Loucy (cell line): ENCODE results near the gene MINDY1.

ENCODE experiments used
- H2AFZ ChIP-seq: fragments of 200-600 bp; sonication (generic); 2 replicates; pipeline ENCODE4 v1.6.0; 2016; ENCODE audit warnings: antibody characterized with exemption, mild to moderate bottlenecking, low read length, moderate library complexity
- H3F3A ChIP-seq: fragments of 200-600 bp; 2 replicates; pipeline ENCODE4 v1.6.0; 2016; ENCODE audit warnings: antibody characterized with exemption, low read depth, mild to moderate bottlenecking
- H3K27me3 ChIP-seq: fragments of 200-600 bp; sonication (generic); 2 replicates; pipeline ENCODE4 v1.6.1; 2014; ENCODE audit warnings: low read length, mild to moderate bottlenecking; ENCODE audit not compliant: insufficient read depth, poor library complexity, severe bottlenecking
- H3K36me3 ChIP-seq: fragments of 200-600 bp; sonication (generic); 2 replicates; pipeline ENCODE4 v1.6.1; 2016; ENCODE audit warnings: low read length; ENCODE audit not compliant: insufficient read depth
- H3K4me1 ChIP-seq: fragments of 200-600 bp; sonication (generic); 2 replicates; pipeline ENCODE4 v1.5.1; 2014; ENCODE audit warnings: low read length, mild to moderate bottlenecking; ENCODE audit not compliant: insufficient read depth, poor library complexity, severe bottlenecking
- H3K4me2 ChIP-seq: fragments of 200-600 bp; sonication (generic); 2 replicates; pipeline ENCODE4 v1.6.0; 2014; ENCODE audit warnings: antibody characterized with exemption, low read length, low read depth, mild to moderate bottlenecking; ENCODE audit not compliant: poor library complexity, severe bottlenecking
- H3K4me3 ChIP-seq: fragments of 200-600 bp; sonication (generic); 2 replicates; pipeline ENCODE4 v1.5.1; 2014; ENCODE audit warnings: low read length, mild to moderate bottlenecking, mixed read lengths; ENCODE audit not compliant: poor library complexity, severe bottlenecking
- H3K79me2 ChIP-seq: fragments of 200-600 bp; sonication (generic); 2 replicates; pipeline ENCODE4 v1.6.1; 2014; ENCODE audit warnings: low read length; ENCODE audit not compliant: insufficient read depth
- H3K9ac ChIP-seq: fragments of 200-600 bp; sonication (generic); 2 replicates; pipeline ENCODE4 v1.6.0; 2014; ENCODE audit warnings: mild to moderate bottlenecking, low read depth, low read length, moderate library complexity; ENCODE audit not compliant: poor library complexity, severe bottlenecking
- H3K9me2 ChIP-seq: fragments of 200-600 bp; sonication (generic); replicated peaks from 2 replicates; pipeline ENCODE4 v1.6.1; 2016; ENCODE audit warnings: low read depth, low read length, mixed read lengths
- H3K9me3 ChIP-seq: fragments of 200-600 bp; sonication (generic); 2 replicates; pipeline ENCODE4 v1.6.1; 2014; ENCODE audit warnings: mild to moderate bottlenecking, antibody characterized with exemption, low read length, low read depth; ENCODE audit not compliant: insufficient read depth
- H4K20me1 ChIP-seq: fragments of 200-600 bp; sonication (generic); 2 replicates; pipeline ENCODE4 v1.6.0; 2014; ENCODE audit warnings: antibody characterized with exemption, low read length, mild to moderate bottlenecking; ENCODE audit not compliant: insufficient read depth, poor library complexity, severe bottlenecking
- CTCF ChIP-seq: fragments of 200-600 bp; sonication (generic); conservative IDR thresholded peaks from 2 replicates; pipeline ENCODE4 v1.5.1; 2014; ENCODE audit warnings: mild to moderate bottlenecking, antibody characterized with exemption, low read length
- EZH2phosphoT487 ChIP-seq: fragments of 200-600 bp; IDR thresholded peaks from 2 replicates; pipeline ENCODE4 v1.6.1; 2018; ENCODE audit warnings: antibody characterized with exemption, mild to moderate bottlenecking, moderate library complexity, borderline replicate concordance

The MINDY1 gene

GRCh38 chr1:150997949-150998348 is 8.8 kb downstream of the MINDY1 start:
- no peaks in the 10 kb centered on the region for H3K9me3 ChIP-seq
- H3K9ac ChIP-seq = no peak overlapping the region
- no peaks in the 10 kb centered on the region for H3K36me3 ChIP-seq
- H3F3A ChIP-seq = no peaks in the 10 kb centered on the region
- H3K9me2 ChIP-seq = no peaks in the 10 kb centered on the region
- no peak overlapping the region for H3K4me3 ChIP-seq
- H2AFZ ChIP-seq = no peak overlapping the region
- no peaks in the 10 kb centered on the region for H3K27me3 ChIP-seq
- no peaks in the 10 kb centered on the region for H4K20me1 ChIP-seq
- H3K79me2 ChIP-seq = 0 out of 2 replicates have a peak, but pooled peaks cover 4% of the 10 kb centered on the region
- no peak overlapping the region for H3K4me2 ChIP-seq
- H3K4me1 ChIP-seq = peaks cover 12% of the 10 kb centered on the region
- TF ChIP-seq CTCF (no peak), EZH2phosphoT487 (no peak)

- Histone ChIP-seq H3K4me2 (no peak overlapping the region), H3K79me2 (no peaks in the 10 kb centered on the region)
Observed at GRCh38 chr1:150997126-150997872, 9.4 kb downstream of the MINDY1 start.

GRCh38 chr1:150995896-150996295 is 10.8 kb downstream of the MINDY1 start:
- no peak overlapping the region for H3K4me3 ChIP-seq
- no peaks in the 10 kb centered on the region for H3K79me2 ChIP-seq
- H2AFZ ChIP-seq = no peak overlapping the region
- TF ChIP-seq EZH2phosphoT487 = no peak
- peak; percentile 79 for TF ChIP-seq CTCF
- no peak overlapping the region for H3K9ac ChIP-seq
- no peaks in the 10 kb centered on the region for H3K27me3 ChIP-seq
- H3K9me3 ChIP-seq = no peaks in the 10 kb centered on the region
- H4K20me1 ChIP-seq = no peaks in the 10 kb centered on the region
- H3K9me2 ChIP-seq = no peaks in the 10 kb centered on the region
- H3K36me3 ChIP-seq = no peaks in the 10 kb centered on the region
- peak overlapping the region; percentile 31 for H3K4me2 ChIP-seq
- no peaks in the 10 kb centered on the region for H3K4me1 ChIP-seq
- no peaks in the 10 kb centered on the region for H3F3A ChIP-seq

More at GRCh38 chr1:150997126-150997872, 9.4 kb downstream of the MINDY1 start:
- no peaks in the 10 kb centered on the region for H3K9me3 ChIP-seq
- H4K20me1 ChIP-seq = no peaks in the 10 kb centered on the region
- H3K9ac ChIP-seq = no peak overlapping the region
- TF ChIP-seq EZH2phosphoT487 (no peak), CTCF (no peak)
- no peaks in the 10 kb centered on the region for H3K9me2 ChIP-seq
- H3K27me3 ChIP-seq = no peaks in the 10 kb centered on the region
- peaks cover 5% of the 10 kb centered on the region for H3K4me1 ChIP-seq
- no peak overlapping the region for H3K4me3 ChIP-seq
- H2AFZ ChIP-seq = no peak overlapping the region
- H3K36me3 ChIP-seq = no peaks in the 10 kb centered on the region
- no peaks in the 10 kb centered on the region for H3F3A ChIP-seq
